Body of pancreas (tissue), 4 donors: Measurements from ENCODE around the gene MYADML2. TPM values are rescaled to one million over a fixed set of nuclear protein-coding genes. Genes with fewer than 3 reads are reported as not detected.

Source experiments
- ATAC-seq: fragments of 150-250 bp; one replicate; pipeline ENCODE4 v1.9.1; 2016
- DNase-seq, 4 donors: peaks; one replicate each; pipeline ENCODE4 v3.0.0-alpha.2; 2019
- H3K27ac ChIP-seq, 4 donors: fragments of 200-600 bp; sonication (generic); 1 replicate in 3 of 4; 2 replicates in 1 of 4; pipeline versions ENCODE4 v1.5.1 to v1.6.1; 2016 to 2019; ENCODE audit warnings: mild to moderate bottlenecking in 1 of 4, mixed read lengths in 1 of 4, moderate library complexity in 1 of 4
- H3K27me3 ChIP-seq, 2 donors: fragments of 200-600 bp; sonication (generic); one replicate each; pipeline ENCODE4 v1.6.0; 2016; ENCODE audit warnings: mild to moderate bottlenecking in 1 of 2
- H3K36me3 ChIP-seq, 2 donors: fragments of 200-600 bp; sonication (generic); replicated peaks in 1 of 2; 2 replicates each; pipeline ENCODE4 v1.5.1; 2016; ENCODE audit warnings: low read depth in 2 of 2; ENCODE audit not compliant: insufficient read depth in 1 of 2
- H3K4me1 ChIP-seq: fragments of 200-600 bp; sonication (generic); one replicate; pipeline ENCODE4 v1.6.0; 2016
- H3K4me3 ChIP-seq, 2 donors: fragments of 200-600 bp; sonication (generic); 1 replicate in 1 of 2; 2 replicates in 1 of 2; pipeline ENCODE4 v1.5.1; 2016 to 2019
- H3K9me3 ChIP-seq, 3 donors: fragments of 200-600 bp; sonication (generic); 1 replicate in 2 of 3; 2 replicates in 1 of 3; pipeline ENCODE4 v1.5.1; 2016
- CTCF ChIP-seq, 7 experiments: fragments of 450-650 bp in 4 of 7; fragments of 200-600 bp in 3 of 7; sonication (generic) in 3 of 7; IDR thresholded peaks; one replicate each; pipeline ENCODE4 v1.5.1; 2016 to 2019; ENCODE audit warnings: antibody characterized with exemption in 7 of 7
- POLR2A ChIP-seq, 3 donors: fragments of 450-650 bp; IDR thresholded peaks; one replicate each; pipeline ENCODE4 v1.6.1; 2016; ENCODE audit warnings: antibody characterized with exemption in 3 of 3, mild to moderate bottlenecking in 2 of 3
- WGBS, 2 donors: methylation state at CpG; one replicate each; pipeline ENCODE4 v1.1.5; 2017; 5-methylcytosine and 5-hydroxymethylcytosine counted together
- intact Hi-C: fragments of 100-400 bp; cut with DNase I; formaldehyde crosslinking; loops from one replicate; pipeline ENCODE4 v1.15.1; 2023
- total RNA-seq, 2 donors: library from RNA; depleted of rRNA; stranded (reverse); fragments of >200 nt; gene quantifications; one replicate each; pipeline ENCODE4 v1.1.0, GENCODE V29; 2016

MYADML2 gene
- total RNA-seq, 2 donors from 2014 or later, result not detected

- Histone ChIP-seq H3K4me1 (peaks cover 46% of the 10 kb centered on the region), H3K27ac (no peak overlapping the region), H3K9me3 (no peaks in the 10 kb centered on the region), H3K36me3 (peaks cover 6 to 13% of the 10 kb centered on the region in 2 donors), H3K4me3 (no peak overlapping the region), H3K27me3 (no peaks in the 10 kb centered on the region)
- 91 to 92% methylated on average over 13 to 31 of the region's 31 CpGs for WGBS, 2 donors
- TF ChIP-seq CTCF (IDR thresholded peaks at IDR 0.05), result no peak
- TF ChIP-seq POLR2A (IDR thresholded peaks at IDR 0.05), result no peak
- no peak for ATAC-seq
- intact Hi-C loops, result no loop called here
- DNase-seq, result no peak
Observed at GRCh38 chr17:81913394-81914102, 33.5 kb downstream of the MYADML2 start.

- H3K9me3 ChIP-seq, result no peaks in the 10 kb centered on the region
- H3K4me3 ChIP-seq, result no peak overlapping the region
- intact Hi-C loops, result no loop called here
- peaks cover 42% of the 10 kb centered on the region for H3K4me1 ChIP-seq
- H3K27ac ChIP-seq, result peak overlapping the region in 1 of 4 donors; percentile 72
- WGBS, 2 donors, result 88 to 95% methylated on average over 29 to 32 of the region's 32 CpGs
- ATAC-seq, result no peak
- H3K36me3 ChIP-seq, result peaks cover 6 to 16% of the 10 kb centered on the region in 2 donors
- TF ChIP-seq POLR2A (IDR thresholded peaks at IDR 0.05) (no peak), CTCF (IDR thresholded peaks at IDR 0.05) (no peak)
- DNase-seq, result no peak
- H3K27me3 ChIP-seq, result no peaks in the 10 kb centered on the region
Observed at GRCh38 chr17:81912441-81913309, 34.4 kb downstream of the MYADML2 start.

- DNase-seq, result no peak
Observed at GRCh38 chr17:81911969-81912368, 35.1 kb downstream of the MYADML2 start.

GRCh38 chr17:81911277-81911961 is 35.6 kb downstream of the MYADML2 start, which contains the start of gene PCYT2:
Gene PCYT2, minus strand, starts transcription at chr17:81911399. Its CDS starts 44 bp downstream, at chr17:81911355.
- H3K27ac ChIP-seq, result peak within 1 kb of the TSS; percentile 59 to 78 (median 73)
- peak within 1 kb of the TSS; percentile 62 to 69 for H3K4me3 ChIP-seq
- intact Hi-C loops, result no loop called here
- DNase-seq, result peak; percentile 97 to 98 (median 98)
- H3K4me1 ChIP-seq, result peaks cover 32% of the 10 kb centered on the region
- ATAC-seq, result peak; percentile 95
- peaks cover 6 to 16% of the 10 kb centered on the region in 2 donors for H3K36me3 ChIP-seq
- no peaks in the 10 kb centered on the region for H3K27me3 ChIP-seq
- no peaks in the 10 kb centered on the region for H3K9me3 ChIP-seq
- peak; percentile 13 to 61 (median 49) for TF ChIP-seq CTCF (IDR thresholded peaks at IDR 0.05)
- no peak for TF ChIP-seq POLR2A (IDR thresholded peaks at IDR 0.05)
- 3 to 4% methylated on average over 24 to 48 of the region's 84 CpGs for WGBS, 2 donors

More at GRCh38 chr17:81911969-81912368, 35.1 kb downstream of the MYADML2 start:
- 70 to 75% methylated on average over 13 to 19 of the region's 19 CpGs for WGBS, 2 donors
- no peaks in the 10 kb centered on the region for H3K9me3 ChIP-seq
- H3K4me1 ChIP-seq, result peaks cover 38% of the 10 kb centered on the region
- no peaks in the 10 kb centered on the region for H3K27me3 ChIP-seq
- ATAC-seq, result no peak
- no peak overlapping the region for H3K4me3 ChIP-seq
- peak overlapping the region in 3 of 4 donors; percentile 56 to 72 (median 65) for H3K27ac ChIP-seq
- no peak for TF ChIP-seq POLR2A (IDR thresholded peaks at IDR 0.05)
- no peak for TF ChIP-seq CTCF (IDR thresholded peaks at IDR 0.05)
- intact Hi-C loops, result no loop called here
- H3K36me3 ChIP-seq, result peaks cover 6 to 16% of the 10 kb centered on the region in 2 donors
